H1 (cell line): ENCODE data around the gene PDSS1. TPM values are rescaled to one million over a fixed set of nuclear protein-coding genes. Genes with fewer than 3 reads are reported as not detected.

Experiments
- CTCF ChIA-PET: fragments of 300-600 bp; sonication (Branson Sonifier 250); formaldehyde crosslinking; loops from one replicate; lab custom pipeline; 2021; ENCODE audit not compliant: partially characterized antibody; lab: Charles Lee
- POLR2A ChIA-PET: fragments of 300-600 bp; sonication (Branson Sonifier 250); formaldehyde crosslinking; loops from one replicate; lab custom pipeline; 2021; ENCODE audit warnings: inconsistent platforms; ENCODE audit not compliant: partially characterized antibody; lab: Charles Lee
- DNase-seq, 2 experiments: peaks; one replicate each; pipeline versions ENCODE4 v3.0.0 to v3.0.0-alpha.2; 2010 to 2022; ENCODE audit warnings: low spot score in 2 of 2, low read depth in 1 of 2, mixed read lengths in 1 of 2
- FAIRE-seq: peaks from 2 replicates; lab custom pipeline; 2011; peaks lifted over from hg19 to GRCh38; lab: Jason Lieb, UNC
- H2AFZ ChIP-seq: 2 replicates; pipeline ENCODE4 v1.8.1; 2012; ENCODE audit warnings: low read length, inconsistent platforms
- H2AK5ac ChIP-seq: 2 replicates; pipeline ENCODE4 v1.6.1; 2013; ENCODE audit warnings: low read depth, low read length
- H2BK120ac ChIP-seq: replicated peaks from 2 replicates; pipeline ENCODE3; 2013; ENCODE audit warnings: low read depth, low read length, inconsistent platforms
- H2BK12ac ChIP-seq: 2 replicates; pipeline ENCODE4 v1.6.1; 2013; ENCODE audit warnings: low read depth, low read length
- H2BK15ac ChIP-seq: 2 replicates; pipeline ENCODE4 v1.6.1; 2013; ENCODE audit warnings: low read length
- H2BK20ac ChIP-seq: 2 replicates; pipeline ENCODE4 v1.6.1; 2013; ENCODE audit warnings: low read length
- H2BK5ac ChIP-seq: 2 replicates; pipeline ENCODE4 v1.6.1; 2013; ENCODE audit warnings: low read depth, low read length
- H3K14ac ChIP-seq: 2 replicates; pipeline ENCODE4 v1.6.1; 2013; ENCODE audit warnings: inconsistent platforms; ENCODE audit not compliant: insufficient read length
- H3K18ac ChIP-seq: 2 replicates; pipeline ENCODE4 v1.6.1; 2013; ENCODE audit warnings: low read length; ENCODE audit errors: extremely low read depth
- H3K23ac ChIP-seq: 2 replicates; pipeline ENCODE4 v1.6.1; 2013; ENCODE audit warnings: inconsistent platforms; ENCODE audit not compliant: insufficient read length
- H3K23me2 ChIP-seq: 2 replicates; pipeline ENCODE4 v1.6.1; 2013; ENCODE audit warnings: low read depth, low read length
- H3K27ac ChIP-seq: 2 replicates; pipeline ENCODE4 v1.6.1; 2011; ENCODE audit warnings: low read depth, low read length, inconsistent platforms
- H3K27me3 ChIP-seq, 4 experiments: replicated peaks in 1 of 4; 1 replicate in 1 of 4; 2 replicates in 3 of 4; pipeline versions ENCODE4 v1.6.1 to v1.8.1; 2011 to 2013; ENCODE audit warnings: low read length in 3 of 4, mild to moderate bottlenecking in 3 of 4, inconsistent platforms in 2 of 4, mixed read lengths in 2 of 4, moderate library complexity in 1 of 4; ENCODE audit not compliant: control insufficient read depth in 3 of 4, insufficient read depth in 3 of 4; ENCODE audit errors: extremely low read depth in 1 of 4
- H3K36me3 ChIP-seq, 4 experiments: 2 replicates each; pipeline versions ENCODE4 v1.6.1 to v1.8.1; 2011 to 2013; ENCODE audit warnings: mild to moderate bottlenecking in 4 of 4, low read length in 3 of 4, moderate library complexity in 2 of 4, control low read depth in 1 of 4, inconsistent platforms in 1 of 4; ENCODE audit not compliant: insufficient read depth in 4 of 4, control insufficient read depth in 2 of 4
- H3K4ac ChIP-seq: replicated peaks from 2 replicates; pipeline ENCODE3; 2013; ENCODE audit warnings: low read length, low read depth, mixed read lengths, inconsistent platforms; ENCODE audit not compliant: insufficient read length
- H3K4me1 ChIP-seq, 4 experiments: replicated peaks in 1 of 4; 1 replicate in 1 of 4; 2 replicates in 3 of 4; pipeline versions ENCODE4 v1.6.1 to v1.8.1; 2011 to 2013; ENCODE audit warnings: low read length in 3 of 4, inconsistent platforms in 2 of 4, mixed read lengths in 1 of 4; ENCODE audit not compliant: insufficient read depth in 4 of 4, control insufficient read depth in 3 of 4
- H3K4me2 ChIP-seq, 2 experiments: 2 replicates each; pipeline versions ENCODE4 v1.6.1 to v1.8.1; 2011 to 2013; ENCODE audit warnings: low read depth in 2 of 2, low read length in 2 of 2, control low read depth in 1 of 2, inconsistent platforms in 1 of 2, mild to moderate bottlenecking in 1 of 2; ENCODE audit not compliant: insufficient read depth in 1 of 2
- H3K4me3 ChIP-seq, 4 experiments: fragments of 200-600, 300-600 bp in 1 of 4; sonication (generic), shearing (Covaris generic), sonication (Bioruptor Twin) in 1 of 4; 2 replicates each; pipeline versions ENCODE4 v1.5.1 to v1.8.1; 2011 to 2016; ENCODE audit warnings: low read length in 4 of 4, low read depth in 3 of 4, control low read depth in 2 of 4, inconsistent platforms in 2 of 4, mild to moderate bottlenecking in 2 of 4, mixed read lengths in 1 of 4, moderate library complexity in 1 of 4; ENCODE audit not compliant: insufficient read depth in 2 of 4; ENCODE audit errors: extremely low read depth in 1 of 4
- H3K56ac ChIP-seq: replicated peaks from 2 replicates; pipeline ENCODE3; 2013; ENCODE audit warnings: low read depth, mild to moderate bottlenecking, mixed read lengths, low read length, inconsistent platforms; ENCODE audit not compliant: insufficient read length
- H3K79me1 ChIP-seq: 2 replicates; pipeline ENCODE4 v1.6.1; 2013; ENCODE audit warnings: low read depth, low read length, control low read depth
- H3K79me2 ChIP-seq, 2 experiments: 2 replicates each; pipeline versions ENCODE4 v1.6.1 to v1.8.1; 2012 to 2013; ENCODE audit warnings: low read length in 2 of 2, mild to moderate bottlenecking in 2 of 2, inconsistent platforms in 1 of 2; ENCODE audit not compliant: insufficient read depth in 2 of 2, control insufficient read depth in 1 of 2
- H3K9ac ChIP-seq, 4 experiments: replicated peaks in 1 of 4; 1 replicate in 1 of 4; 2 replicates in 3 of 4; pipeline versions ENCODE4 v1.6.1 to v1.8.1; 2011 to 2013; ENCODE audit warnings: low read depth in 3 of 4, low read length in 3 of 4, control low read depth in 2 of 4, mild to moderate bottlenecking in 2 of 4, moderate library complexity in 2 of 4, inconsistent platforms in 1 of 4; ENCODE audit errors: extremely low read depth in 1 of 4
- H3K9me3 ChIP-seq, 2 experiments: 2 replicates each; pipeline versions ENCODE4 v1.6.1 to v1.8.1; 2012 to 2013; ENCODE audit warnings: mild to moderate bottlenecking in 2 of 2, moderate library complexity in 2 of 2, control low read depth in 1 of 2, inconsistent platforms in 1 of 2, low read depth in 1 of 2, low read length in 1 of 2, mixed read lengths in 1 of 2; ENCODE audit not compliant: insufficient read depth in 2 of 2
- H4K20me1 ChIP-seq, 2 experiments: replicated peaks in 1 of 2; 2 replicates each; pipeline versions ENCODE3 to v1.8.1; 2011 to 2013; ENCODE audit warnings: inconsistent platforms in 2 of 2, low read length in 2 of 2, mild to moderate bottlenecking in 1 of 2; ENCODE audit not compliant: insufficient read depth in 2 of 2, control insufficient read depth in 1 of 2
- H4K5ac ChIP-seq: 2 replicates; pipeline ENCODE4 v1.6.1; 2013; ENCODE audit warnings: low read length, low read depth, mixed read lengths, inconsistent platforms; ENCODE audit not compliant: insufficient read length
- H4K8ac ChIP-seq: 2 replicates; pipeline ENCODE4 v1.8.0; 2013; ENCODE audit warnings: mild to moderate bottlenecking, moderate library complexity, low read length, inconsistent platforms; ENCODE audit not compliant: insufficient read depth; ENCODE audit errors: extremely low read depth
- H4K91ac ChIP-seq: replicated peaks from 2 replicates; pipeline ENCODE3; 2013; ENCODE audit warnings: low read length, mixed read lengths, inconsistent platforms; ENCODE audit not compliant: insufficient read length
- BACH1 ChIP-seq: IDR thresholded peaks from 2 replicates; pipeline ENCODE4 v1.6.1; 2012; ENCODE audit warnings: low read length, improper control_type of control experiment
- EZH2 ChIP-seq: fragments of 200-600 bp; sonication (generic); IDR thresholded peaks from 2 replicates; pipeline ENCODE4 v1.7.1; 2012; ENCODE audit warnings: low read depth, mild to moderate bottlenecking, moderate library complexity, low read length, inconsistent platforms; ENCODE audit not compliant: severe bottlenecking
- FOSL1 ChIP-seq: IDR thresholded peaks from 2 replicates; pipeline ENCODE4 v1.6.1; 2011; ENCODE audit warnings: mild to moderate bottlenecking, low read depth, low read length, moderate library complexity; ENCODE audit not compliant: insufficient read depth
- HDAC6 ChIP-seq: IDR thresholded peaks from one replicate; pipeline ENCODE4 v1.7.1; 2012; ENCODE audit warnings: low read depth, mild to moderate bottlenecking, inconsistent platforms, low read length, moderate library complexity
- KDM5A ChIP-seq: fragments of 200-600 bp; IDR thresholded peaks from 2 replicates; pipeline ENCODE4 v1.7.1; 2012; ENCODE audit warnings: mild to moderate bottlenecking, low read length, inconsistent platforms, mixed read lengths
- MAFK ChIP-seq: IDR thresholded peaks from 2 replicates; pipeline ENCODE4 v1.6.1; 2012; ENCODE audit warnings: low read depth, mild to moderate bottlenecking, improper control_type of control experiment, low read length
- POLR2A ChIP-seq, 2 experiments: IDR thresholded peaks; 1 replicate in 1 of 2; 2 replicates in 1 of 2; pipeline ENCODE4 v1.6.1; 2011; ENCODE audit warnings: low read depth in 2 of 2, low read length in 2 of 2, mild to moderate bottlenecking in 2 of 2; ENCODE audit errors: control extremely low read depth in 1 of 2
- POU5F1 ChIP-seq: IDR thresholded peaks from 2 replicates; pipeline ENCODE4 v1.6.1; 2011; ENCODE audit warnings: low read depth, mild to moderate bottlenecking, low read length, moderate library complexity
- SIN3A ChIP-seq, 2 experiments: IDR thresholded peaks in 1 of 2; conservative IDR thresholded peaks in 1 of 2; 2 replicates each; pipeline ENCODE4 v1.6.1; 2011 to 2012; ENCODE audit warnings: low read length in 2 of 2, improper control_type of control experiment in 1 of 2, low read depth in 1 of 2, mild to moderate bottlenecking in 1 of 2
- SP4 ChIP-seq: IDR thresholded peaks from 2 replicates; pipeline ENCODE4 v1.6.1; 2012; ENCODE audit warnings: low read length, inconsistent platforms
- WGBS, 2 experiments: shearing (Covaris generic) in 1 of 2; methylation state at CpG; one replicate each; pipeline versions ENCODE4 v1.1.6 to v1.1.7; 2013 to 2015; ENCODE audit warnings: low lambda C conversion rate in 2 of 2, mixed read lengths in 2 of 2, inconsistent platforms in 1 of 2, low coverage in 1 of 2, missing lambda C conversion rate in 1 of 2; ENCODE audit not compliant: insufficient replicate concordance in 2 of 2, insufficient coverage in 1 of 2, insufficient read length in 1 of 2; ENCODE audit errors: extremely low coverage in 1 of 2, missing lambda C conversion rate in 1 of 2; 5-methylcytosine and 5-hydroxymethylcytosine counted together
- polyA plus RNA-seq, 7 experiments: library from polyadenylated mRNA; depleted of rRNA in 3 of 7; stranded (reverse) in 5 of 7; unstranded in 2 of 7; fragments of >200 nt in 5 of 7; fragments of 200-250 nt in 2 of 7; gene quantifications; 1 replicate in 5 of 7; 2 replicates in 1 of 7; 4 replicates in 1 of 7; pipeline versions ENCODE4 v1.2.1 to v1.2.3, GENCODE V29; 2011 to 2013; ENCODE audit warnings: missing spikeins in 2 of 7, mixed read lengths in 2 of 7
- total RNA-seq: library from RNA; stranded (reverse); fragmentation: NEBNext Ultra II Directional; extraction: Animal tissue kit (Norgen Biotek cat#: 25700); gene quantifications from 2 replicates; pipeline ENCODE4 v1.2.1, GENCODE V29; 2021
- TF ChIP-seq, protein P1 (sequence below): IDR thresholded peaks from 2 replicates; pipeline ENCODE4 v1.6.1; 2011; ENCODE audit warnings: low read length, improper control_type of control experiment
- TF ChIP-seq, protein P2 (sequence below): IDR thresholded peaks from 2 replicates; pipeline ENCODE4 v1.6.1; 2012; ENCODE audit warnings: low read length, inconsistent platforms

PDSS1 gene
- total and polyA plus RNA-seq, 2 of the 8 experiments (the other 6 are each of a cell fraction or from before 2014, with no cell fraction given): 21.3 to 26.0 TPM

DNA sequence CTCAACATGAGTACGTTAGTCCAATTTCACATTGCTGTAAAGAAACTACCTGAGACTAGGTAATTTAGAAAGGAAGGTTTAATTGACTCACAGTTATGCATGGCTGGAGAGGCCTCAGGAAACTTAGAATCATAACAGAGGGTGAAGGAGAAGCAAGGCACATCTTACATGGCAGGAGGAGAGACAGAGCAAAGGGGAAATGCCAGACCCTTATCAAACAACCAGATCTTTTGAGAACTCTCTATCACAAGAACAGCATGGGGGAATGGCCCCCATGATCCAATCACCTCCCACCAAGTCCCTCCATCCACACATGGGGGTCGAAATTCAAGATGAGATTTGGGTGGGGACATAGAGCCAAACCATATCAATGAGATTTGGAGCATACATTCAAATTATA, 34.6 kb upstream of the PDSS1 start:
- Histone ChIP-seq H2BK12ac (no peak overlapping the region), H4K5ac (no peak overlapping the region), H2AK5ac (no peak overlapping the region), H3K4me2 (no peak overlapping the region), H2BK120ac (no peak overlapping the region), H3K27me3 (no peaks in the 10 kb centered on the region), H2AFZ (no peak overlapping the region), H3K9ac (no peak overlapping the region), H3K27ac (no peak overlapping the region), H2BK15ac (no peak overlapping the region), H3K4me1 (no peaks in the 10 kb centered on the region), H3K4me3 (no peak overlapping the region), H3K9me3 (no peaks in the 10 kb centered on the region), H3K23me2 (no peaks in the 10 kb centered on the region), H3K79me2 (no peaks in the 10 kb centered on the region), H2BK20ac (no peak overlapping the region), H2BK5ac (no peak overlapping the region), H3K4ac (no peak overlapping the region), H4K91ac (no peak overlapping the region), H3K36me3 (no peaks in the 10 kb centered on the region), H3K14ac (no peak overlapping the region), H4K8ac (no peak overlapping the region), H3K23ac (no peak overlapping the region), H3K79me1 (no peaks in the 10 kb centered on the region), H3K56ac (no peak overlapping the region), H4K20me1 (no peaks in the 10 kb centered on the region), H3K18ac (no peak overlapping the region)
- POLR2A ChIA-PET: no interaction called here
- WGBS, 2 experiments: 90% methylated on average over 2 of the region's 2 CpGs; no CpG with 5 or more reads in 1 of the 2 experiments
- FAIRE-seq (no peak), DNase-seq (no peak)
- CTCF ChIA-PET: no interaction called here
- TF ChIP-seq BACH1 (no peak), POLR2A (IDR thresholded peaks at IDR 0.05; ENCODE audit: control extremely low read depth in 1 of 2, low read depth in 2 of 2, low read length in 2 of 2) (no peak), SIN3A (conservative IDR thresholded peaks at IDR 0.05 in 1 of 2, IDR thresholded peaks at IDR 0.05 in 1 of 2; ENCODE audit: low read depth in 1 of 2, low read length in 2 of 2) (no peak), EZH2 (no peak), POU5F1 (no peak), MAFK (no peak), SP4 (no peak), HDAC6 (no peak), FOSL1 (no peak), KDM5A (no peak)
- TF ChIP-seq, protein P1, sequence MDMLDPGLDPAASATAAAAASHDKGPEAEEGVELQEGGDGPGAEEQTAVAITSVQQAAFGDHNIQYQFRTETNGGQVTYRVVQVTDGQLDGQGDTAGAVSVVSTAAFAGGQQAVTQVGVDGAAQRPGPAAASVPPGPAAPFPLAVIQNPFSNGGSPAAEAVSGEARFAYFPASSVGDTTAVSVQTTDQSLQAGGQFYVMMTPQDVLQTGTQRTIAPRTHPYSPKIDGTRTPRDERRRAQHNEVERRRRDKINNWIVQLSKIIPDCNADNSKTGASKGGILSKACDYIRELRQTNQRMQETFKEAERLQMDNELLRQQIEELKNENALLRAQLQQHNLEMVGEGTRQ: no peak
- TF ChIP-seq, protein P2, sequence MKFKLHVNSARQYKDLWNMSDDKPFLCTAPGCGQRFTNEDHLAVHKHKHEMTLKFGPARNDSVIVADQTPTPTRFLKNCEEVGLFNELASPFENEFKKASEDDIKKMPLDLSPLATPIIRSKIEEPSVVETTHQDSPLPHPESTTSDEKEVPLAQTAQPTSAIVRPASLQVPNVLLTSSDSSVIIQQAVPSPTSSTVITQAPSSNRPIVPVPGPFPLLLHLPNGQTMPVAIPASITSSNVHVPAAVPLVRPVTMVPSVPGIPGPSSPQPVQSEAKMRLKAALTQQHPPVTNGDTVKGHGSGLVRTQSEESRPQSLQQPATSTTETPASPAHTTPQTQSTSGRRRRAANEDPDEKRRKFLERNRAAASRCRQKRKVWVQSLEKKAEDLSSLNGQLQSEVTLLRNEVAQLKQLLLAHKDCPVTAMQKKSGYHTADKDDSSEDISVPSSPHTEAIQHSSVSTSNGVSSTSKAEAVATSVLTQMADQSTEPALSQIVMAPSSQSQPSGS: no peak
